Stimulated activated naive CD4-positive, alpha-beta T cell treated with Interleukin-2 at 50 U/mL for 16 hours (primary cell): Measurements from ENCODE around the gene PRPF18.
A peak's percentile ranks its signal among the peaks of the same experiment; 100 is the strongest.
"Not testable (repeated sequence)": the region's sequence is repeated elsewhere in the genome, so short reads cannot be mapped to it uniquely, and the experiment has no call there.

Source experiments
- DNase-seq: peaks from one replicate; lab custom pipeline; 2025; lab: John Stamatoyannopoulos, UW

PRPF18 gene, protein sequence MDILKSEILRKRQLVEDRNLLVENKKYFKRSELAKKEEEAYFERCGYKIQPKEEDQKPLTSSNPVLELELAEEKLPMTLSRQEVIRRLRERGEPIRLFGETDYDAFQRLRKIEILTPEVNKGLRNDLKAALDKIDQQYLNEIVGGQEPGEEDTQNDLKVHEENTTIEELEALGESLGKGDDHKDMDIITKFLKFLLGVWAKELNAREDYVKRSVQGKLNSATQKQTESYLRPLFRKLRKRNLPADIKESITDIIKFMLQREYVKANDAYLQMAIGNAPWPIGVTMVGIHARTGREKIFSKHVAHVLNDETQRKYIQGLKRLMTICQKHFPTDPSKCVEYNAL

DNA sequence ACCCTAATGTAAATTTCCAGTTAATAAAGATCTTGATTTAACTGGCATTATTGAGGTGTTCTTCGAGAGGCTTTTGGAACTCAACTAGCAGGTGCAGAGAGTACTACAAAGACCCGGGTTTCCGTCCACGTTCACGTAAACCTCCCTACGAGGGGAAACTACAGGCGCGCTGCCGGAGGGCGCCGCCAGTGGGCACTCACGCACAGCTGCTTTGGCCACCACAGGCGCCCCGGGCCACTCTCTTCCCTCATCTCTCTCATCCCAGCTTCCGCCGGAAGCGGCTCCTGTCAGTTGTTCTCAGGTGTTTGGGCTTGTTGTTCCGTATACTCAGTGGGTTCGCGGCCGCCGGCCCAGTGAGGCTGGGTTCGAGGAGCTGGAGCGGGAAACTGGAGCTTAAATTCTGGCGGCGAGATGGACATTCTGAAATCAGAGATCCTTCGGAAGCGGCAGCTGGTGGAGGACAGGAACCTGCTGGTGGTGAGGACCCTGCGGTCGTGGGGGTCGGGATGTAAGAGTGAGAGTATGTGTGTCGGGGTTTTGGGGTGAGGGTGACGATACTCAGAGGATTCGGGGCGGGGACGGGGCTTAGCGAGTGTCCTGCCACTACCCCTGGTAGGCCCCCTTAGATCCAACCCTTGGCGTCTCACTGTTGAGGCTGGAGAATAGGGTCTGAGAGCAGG, at the start of gene PRPF18:
Gene PRPF18 (plus strand): TSS at position 290 of the 680 bp plus-strand sequence. CDS start 122 bp downstream, at position 412.
- DNase-seq: peak; percentile 95

DNA sequence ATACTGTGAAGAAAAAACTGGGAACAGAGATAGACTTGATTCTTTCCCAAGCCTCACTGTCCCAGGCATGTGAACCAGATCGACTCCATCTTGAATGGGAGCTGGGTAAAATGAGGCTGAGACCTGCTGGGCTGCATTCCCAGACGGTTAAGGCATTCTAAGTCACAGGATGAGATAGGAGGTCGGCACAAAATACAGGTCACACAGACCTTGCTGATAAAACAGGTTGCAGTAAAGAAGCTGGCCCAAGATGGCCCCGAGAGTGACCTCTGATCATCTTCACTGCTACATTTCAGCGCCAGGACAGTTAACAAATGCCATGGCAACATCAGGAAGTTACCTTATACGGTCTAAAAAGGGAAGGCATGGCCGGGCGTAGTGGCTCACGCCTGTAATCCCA, 48.8 kb upstream of the PRPF18 start:
- DNase-seq: not testable (repeated sequence)

DNA sequence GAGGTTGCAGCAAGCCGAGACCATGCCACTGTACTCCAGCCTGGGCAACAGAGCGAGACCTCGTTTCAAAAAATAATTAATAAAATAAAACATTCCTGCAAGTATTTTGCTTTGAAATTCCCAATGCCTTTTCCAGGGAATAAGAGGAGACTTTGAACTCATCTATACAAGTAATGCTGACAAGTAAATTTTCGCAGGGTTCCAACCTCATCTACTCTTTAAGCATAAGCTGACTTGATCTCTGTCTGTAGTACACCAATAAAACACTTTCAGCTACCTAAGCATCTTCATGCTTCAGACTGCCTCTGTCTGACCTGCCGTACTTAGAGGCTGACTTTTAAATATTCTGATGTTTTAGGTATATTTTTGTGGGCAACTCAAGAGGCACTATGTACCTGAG, 44.2 kb upstream of the PRPF18 start:
- DNase-seq: no peak

DNA sequence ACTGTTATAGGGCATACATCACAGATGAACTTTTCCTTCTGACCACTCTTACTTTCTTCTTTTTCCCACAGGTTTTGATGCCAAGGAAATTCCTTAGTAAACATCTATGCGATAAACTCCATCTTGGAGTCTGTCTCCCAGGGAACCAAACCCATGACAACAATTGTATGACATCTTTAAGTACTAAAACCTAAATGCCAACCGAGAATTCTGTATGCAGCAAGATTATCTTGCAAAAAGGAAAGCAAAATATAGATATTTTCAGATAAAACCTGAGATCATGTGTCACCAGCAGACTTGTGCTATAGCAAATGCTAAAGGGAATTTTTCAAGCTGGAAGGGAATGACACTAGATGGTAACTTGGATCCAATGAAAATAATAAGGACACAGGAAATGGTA, 36.0 kb upstream of the PRPF18 start:
- DNase-seq: no peak

DNA sequence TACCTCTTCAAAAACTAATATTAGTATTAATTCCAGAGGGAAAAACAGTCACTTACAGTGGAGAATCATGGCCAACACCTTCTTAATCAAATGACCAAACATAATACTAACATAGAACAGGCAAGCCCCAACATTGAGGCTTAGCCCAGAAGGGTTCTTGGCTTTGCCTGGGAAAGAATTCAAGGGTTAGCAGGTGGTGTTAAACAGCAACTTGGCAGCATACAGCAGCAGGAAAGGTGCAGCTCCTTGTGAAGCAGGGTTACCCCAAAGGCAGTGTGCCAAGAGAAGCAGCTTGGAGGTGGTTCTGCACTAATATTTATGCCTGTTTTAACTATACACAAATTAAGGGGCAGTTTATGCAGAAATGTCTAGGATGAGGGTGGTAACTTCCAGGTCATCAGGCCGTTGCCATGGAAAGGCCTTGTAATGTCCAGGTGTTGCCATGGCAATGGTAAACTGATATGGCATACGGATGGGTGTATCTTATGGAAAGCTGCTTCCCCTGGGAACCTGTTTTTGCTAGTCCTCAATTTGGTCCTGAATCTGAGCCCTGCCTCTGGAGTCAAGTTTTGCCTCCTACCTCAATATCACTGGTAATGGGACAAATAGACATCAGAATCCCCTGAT, 30.8 kb upstream of the PRPF18 start:
- DNase-seq: no peak

DNA sequence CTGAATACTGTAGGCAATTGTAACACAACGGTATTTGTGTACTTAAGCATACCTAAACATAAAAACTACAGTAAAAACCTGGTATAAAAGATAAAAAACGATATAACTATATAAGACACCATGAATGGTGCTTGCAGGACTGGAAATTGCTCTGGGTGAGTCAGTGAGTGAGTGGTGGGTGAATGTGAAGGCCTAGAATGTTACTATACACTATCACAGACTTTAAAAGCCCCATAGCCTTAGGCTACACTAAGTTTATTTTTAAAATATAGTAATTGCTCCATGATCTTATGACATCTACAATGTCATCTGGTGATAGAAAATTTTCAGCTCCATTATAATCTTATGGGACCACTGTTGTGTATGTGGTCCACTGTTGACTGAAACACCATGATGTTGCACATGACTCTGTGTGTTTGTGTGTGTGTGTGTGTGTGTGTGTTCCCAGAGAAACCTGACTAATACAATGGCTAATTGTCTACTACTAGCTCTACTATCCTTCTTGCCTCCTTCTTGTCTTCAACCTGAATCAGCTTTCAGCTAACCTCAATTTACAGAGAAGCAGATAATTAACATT, 27.6 kb upstream of the PRPF18 start:
- DNase-seq: no peak

DNA sequence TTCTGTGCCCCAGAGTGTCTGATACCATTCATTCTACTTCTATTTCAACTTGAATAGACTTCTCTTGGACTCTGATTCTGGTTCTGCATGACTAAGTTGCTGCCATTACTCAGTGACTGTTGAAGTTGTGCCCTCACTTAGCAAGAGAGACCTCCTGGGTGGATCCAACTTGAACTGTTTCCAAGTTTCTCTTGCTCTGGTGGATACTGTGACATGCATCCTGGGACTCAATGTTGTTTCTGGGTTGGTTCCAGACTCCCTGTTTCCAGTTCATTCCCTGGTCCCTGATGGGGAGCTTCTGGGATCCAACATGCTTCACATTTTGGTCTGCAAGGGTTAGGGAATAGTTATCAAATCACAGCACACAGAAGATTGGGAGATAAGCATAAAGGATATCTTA, 26.2 kb upstream of the PRPF18 start:
- DNase-seq: no peak

DNA sequence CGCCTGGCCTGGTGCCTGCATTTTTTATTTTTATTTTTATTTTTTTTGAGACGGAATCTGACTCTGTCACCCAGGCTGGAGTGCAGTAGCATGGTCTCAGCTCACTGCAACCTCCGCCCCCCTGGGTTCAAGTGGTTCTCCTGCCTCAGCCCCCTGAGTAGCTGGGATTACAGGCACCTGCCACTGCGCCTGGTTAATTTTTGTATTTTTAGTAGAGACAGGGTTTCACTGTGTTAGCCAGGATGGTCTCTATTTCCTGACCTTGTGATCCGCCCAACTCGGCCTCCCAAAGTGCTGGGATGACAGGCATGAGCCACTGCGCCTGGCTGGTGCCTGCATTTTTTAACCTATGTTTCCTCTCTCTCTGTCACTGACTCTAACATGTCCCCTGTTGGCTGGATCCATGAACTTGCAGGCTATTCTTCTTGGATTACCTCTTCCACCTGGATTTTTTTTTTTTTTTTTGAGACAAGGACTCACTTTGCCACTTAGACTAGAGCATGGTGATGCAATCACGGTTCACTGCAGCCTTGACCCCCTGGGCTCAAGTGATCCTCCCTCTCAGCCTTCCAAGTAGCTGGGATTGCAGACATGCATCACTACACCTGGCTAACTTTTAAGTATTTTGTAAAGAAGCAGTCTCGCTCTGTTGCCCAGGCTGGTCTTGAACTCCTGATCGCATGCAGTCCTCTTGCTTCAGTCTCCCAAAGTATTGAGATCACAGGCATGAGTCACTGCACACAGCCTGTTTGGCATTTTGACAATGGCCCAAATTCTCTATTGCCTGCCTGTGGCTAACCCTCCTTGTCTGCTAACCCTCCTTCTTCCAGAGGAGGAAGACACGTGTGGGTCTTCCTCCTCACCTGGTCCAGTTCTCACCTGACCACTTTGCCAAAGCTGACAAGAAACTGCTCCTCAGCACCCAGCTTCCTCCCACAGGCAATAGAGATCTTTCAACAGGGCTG, 23.0 kb upstream of the PRPF18 start:
- DNase-seq: no peak

DNA sequence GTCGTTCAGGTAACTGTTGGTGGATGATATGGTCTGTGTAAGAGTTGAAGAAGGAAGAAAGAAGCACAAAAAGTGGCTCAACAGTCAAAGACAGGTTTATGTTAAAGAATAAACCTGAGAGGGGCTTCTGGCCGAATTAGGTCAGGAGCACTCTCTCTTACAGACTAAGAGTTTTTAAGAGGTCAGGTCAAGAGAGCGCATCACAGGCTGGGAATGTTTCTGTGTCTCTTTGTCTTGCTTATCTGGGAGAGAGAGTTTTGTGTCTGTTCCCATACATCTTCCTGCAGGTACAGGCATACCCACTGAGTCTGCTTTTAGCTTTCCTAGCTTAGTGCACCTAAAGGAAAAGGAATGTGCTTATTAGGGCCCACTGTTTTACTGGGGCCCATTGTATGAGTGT, 22.2 kb upstream of the PRPF18 start:
- DNase-seq: no peak

DNA sequence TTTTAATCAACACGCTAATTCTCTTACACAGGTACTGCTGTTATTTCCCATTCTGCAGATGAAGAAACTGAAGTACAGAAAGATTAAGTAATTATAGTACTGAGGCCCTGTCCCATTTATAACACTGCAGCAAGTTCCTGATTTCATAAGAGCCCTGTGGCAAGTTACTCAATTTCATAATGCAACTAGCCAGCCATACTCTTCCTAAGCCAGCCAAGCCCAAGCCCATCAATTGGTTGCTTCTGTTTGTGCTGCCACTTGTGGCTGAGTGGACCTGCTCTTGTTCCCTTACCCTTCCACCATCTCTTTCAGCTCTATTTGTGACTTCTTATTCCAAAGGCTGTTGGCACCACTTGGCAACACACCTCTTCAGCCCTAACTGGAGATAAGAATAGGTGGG, 19.7 kb upstream of the PRPF18 start:
- DNase-seq: no peak

DNA sequence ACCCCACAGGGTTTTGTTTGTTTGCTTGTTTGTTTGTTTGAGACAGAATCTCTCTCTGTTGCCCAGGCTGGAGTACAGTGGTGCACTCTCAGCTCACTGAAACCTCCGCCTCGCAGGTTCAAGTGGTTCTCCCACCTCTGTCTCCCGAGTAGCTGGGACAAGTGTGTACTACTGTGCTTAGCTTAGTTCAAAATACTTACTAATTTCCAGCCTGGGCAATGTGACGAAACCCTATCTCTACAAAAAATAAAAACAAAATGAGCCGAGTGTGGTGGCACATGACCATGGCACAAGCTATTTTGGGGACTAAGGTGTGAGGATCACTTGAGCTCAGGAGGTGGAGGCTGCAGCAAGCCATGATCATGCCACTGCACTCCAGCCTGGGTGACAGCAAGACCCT, 15.2 kb upstream of the PRPF18 start:
- DNase-seq: no peak

DNA sequence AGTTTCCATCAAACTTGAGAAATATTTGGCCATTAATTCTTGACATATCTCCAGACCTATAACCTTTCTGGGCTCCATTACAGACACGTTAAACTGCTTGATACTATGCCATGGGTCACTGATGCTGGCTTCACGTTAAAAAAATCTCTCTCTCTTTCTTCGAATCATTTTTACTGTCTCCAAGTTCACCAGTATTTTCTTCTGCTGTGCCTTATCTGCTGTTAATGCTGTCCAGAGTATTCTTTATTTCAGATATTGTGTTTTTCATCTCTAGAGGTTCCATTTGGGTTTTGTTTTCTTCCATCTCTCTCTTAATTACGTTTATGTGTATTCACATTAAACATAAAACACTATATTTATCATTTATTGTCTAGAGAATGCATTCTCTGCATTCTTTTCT, 12.8 kb upstream of the PRPF18 start:
- no peak for DNase-seq

DNA sequence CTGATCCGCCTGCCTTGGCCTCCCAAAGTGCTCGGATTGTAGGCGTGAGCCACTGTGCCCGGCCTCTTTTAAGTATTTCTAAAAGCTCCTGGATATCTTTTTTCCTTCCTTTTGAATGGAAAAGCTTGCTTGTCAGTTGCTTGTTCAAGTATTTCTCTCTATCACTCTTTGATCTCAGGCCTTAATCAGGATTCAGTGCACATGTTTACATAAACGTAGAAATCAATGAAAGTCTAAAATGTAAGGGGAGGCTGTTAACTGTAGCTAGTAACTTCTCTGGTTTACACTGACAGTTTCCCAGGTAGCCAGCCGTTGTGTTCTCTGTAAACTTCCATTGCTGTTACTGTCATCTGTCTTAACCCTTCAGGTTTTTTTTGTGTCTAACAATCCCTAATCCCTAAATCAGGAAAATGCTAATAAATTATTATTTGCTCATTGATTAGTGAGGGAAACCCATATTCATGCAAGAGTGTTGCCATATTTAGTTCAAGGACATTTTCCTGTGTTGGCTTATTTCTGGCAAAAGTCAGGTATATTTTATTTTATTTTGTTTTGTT, 1.5 kb upstream of the PRPF18 start:
- no peak for DNase-seq

DNA sequence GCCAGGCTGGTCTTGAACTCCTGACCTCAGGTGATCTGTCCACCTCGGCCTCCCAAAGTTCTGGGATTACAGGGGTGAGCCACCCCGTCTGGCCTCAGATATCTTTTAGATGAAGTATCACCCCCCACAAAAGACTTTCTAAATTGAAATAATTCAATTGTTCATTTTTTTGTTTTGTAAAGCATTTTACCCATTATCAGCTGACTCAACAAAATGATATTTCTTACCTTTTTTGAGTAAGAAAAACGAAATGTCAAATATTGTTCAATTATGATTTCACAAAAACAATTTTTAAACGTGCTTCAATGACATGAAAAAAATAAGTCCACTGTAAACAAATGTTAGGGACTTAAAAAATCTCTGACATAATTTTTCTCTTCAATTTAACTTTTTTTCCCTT, 822 bp upstream of the PRPF18 start:
- DNase-seq: no peak

DNA sequence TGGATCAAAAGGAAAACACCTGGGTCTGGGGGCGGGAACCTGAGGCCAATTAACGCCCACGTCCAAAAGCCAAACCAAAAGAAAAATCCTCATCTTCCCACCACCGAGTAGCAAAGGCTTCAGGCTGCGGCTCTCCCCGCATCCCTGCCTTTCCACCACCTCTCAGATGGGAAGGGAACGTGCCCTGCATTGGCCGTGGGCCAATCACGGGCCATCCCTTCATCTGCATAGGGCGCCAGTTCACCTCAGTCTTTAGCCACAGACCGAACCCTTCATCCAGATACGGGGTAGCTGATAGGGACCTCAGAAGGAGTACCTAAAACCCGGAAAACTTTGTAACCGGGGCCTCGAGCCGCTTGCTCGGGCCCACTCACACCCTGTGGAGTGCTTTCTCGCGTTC, 626 bp downstream of the PRPF18 start:
- DNase-seq: no peak

DNA sequence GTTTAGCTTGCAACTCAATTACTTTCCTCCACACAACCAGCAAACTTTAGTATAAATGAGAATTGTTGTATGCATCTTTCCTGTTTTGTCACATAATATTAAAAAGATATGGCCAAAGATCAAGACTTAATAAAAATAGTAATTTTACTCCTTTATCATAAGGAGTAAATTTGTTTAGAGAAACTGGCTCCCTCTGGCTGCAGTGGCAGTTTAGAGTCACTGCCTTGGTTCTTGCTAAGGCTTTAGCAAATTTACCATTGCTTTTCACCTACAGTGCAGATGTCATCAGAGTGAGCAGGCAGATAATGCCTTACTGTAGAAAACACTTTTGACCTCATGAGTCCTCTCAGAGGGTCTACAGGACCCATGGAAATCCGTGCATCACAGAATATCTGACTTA, 2.6 kb downstream of the PRPF18 start:
- no peak for DNase-seq

DNA sequence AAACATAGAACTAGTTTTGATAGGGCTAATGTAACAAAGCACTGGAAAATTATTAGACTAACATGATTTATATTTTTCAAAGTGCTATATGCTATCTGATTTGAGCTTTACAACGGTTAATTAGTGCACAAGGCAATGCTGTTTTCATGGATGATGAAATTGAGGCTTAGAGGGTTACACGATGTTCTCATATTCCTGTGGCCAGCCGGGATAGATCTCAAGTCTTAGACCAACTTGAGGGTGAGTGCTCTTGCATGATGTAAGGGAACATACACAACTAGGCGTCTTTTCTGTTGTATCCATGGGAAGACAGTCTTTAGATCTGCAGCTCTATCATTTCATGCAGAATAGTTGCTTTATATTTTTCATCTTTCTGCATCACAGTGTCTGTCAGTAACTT, 4.1 kb downstream of the PRPF18 start:
- DNase-seq: no peak

DNA sequence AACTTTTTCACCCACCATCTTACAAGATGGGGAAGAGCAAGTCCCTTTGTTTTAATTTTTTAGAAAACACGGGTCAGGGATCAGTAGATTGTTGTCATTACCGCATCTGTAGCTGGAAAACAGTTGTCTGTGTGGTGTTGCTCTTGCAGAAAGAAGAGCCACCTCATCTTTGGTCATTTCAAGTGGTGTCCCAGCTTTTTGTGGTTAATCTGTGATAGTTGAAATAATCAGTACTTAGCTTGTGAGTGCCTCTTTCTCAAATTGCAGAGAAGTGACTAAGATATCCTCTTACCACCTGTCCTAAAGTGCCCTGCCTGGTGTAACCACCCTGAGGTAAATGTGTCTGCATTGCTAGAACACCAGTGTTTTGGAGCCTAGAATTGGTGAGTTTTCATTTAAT, 5.5 kb downstream of the PRPF18 start:
- DNase-seq: no peak

DNA sequence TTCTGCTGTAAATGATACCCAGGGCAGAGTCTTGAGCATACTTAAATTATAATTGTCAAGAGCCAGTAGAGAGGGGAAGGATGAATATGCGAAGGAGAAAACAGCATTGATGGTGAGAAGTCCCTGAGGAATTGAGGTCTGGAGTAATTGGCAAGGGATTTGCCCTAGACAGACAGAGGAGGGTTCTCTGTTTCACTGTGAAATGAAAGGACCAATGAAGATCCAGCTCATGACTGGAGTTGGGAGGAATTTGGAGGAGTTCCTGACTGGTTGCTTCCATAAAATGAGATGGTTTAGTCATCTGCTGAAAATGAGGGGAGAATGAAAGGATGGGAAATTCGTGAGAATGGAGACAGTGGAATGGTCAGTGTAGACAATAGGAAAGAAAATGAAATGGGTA, 6.8 kb downstream of the PRPF18 start:
- no peak for DNase-seq

DNA sequence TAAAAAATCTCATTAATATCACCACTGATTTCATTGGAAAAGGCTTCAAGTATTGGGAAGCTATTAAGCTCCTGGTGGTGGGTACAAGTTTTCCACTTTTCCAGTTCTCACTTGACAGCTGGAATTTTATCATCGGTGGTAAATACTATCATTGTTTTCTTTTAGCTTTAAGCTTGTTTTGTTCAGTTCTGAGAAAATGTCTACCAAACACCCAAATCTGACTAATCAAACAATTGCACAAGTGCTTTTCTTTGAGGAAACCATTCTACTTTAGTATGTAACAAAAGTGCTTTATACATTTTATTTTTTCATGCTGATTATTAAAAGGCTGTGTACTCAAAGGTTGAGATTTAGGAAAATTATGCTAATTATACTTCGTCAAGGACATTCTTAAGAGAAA, 7.9 kb downstream of the PRPF18 start:
- no peak for DNase-seq

DNA sequence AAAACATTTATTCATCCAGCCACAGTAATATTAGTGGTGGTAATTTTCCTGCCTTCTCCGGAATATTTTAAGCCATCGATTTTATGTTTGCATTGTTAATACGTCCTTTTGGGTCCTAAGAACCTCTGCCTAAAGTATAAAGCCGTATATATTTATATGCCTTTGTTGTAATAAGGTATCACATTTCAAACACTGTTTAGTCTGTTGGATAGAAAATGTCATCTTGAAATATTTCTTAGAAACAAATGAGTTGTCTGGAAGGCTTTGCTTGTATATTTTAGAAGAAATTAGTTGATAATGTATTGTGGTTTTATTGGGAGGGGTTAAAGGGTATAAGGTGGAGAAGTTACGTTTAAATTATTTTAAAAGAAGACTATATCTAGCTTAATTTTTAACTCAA, 11.1 kb downstream of the PRPF18 start:
- DNase-seq: no peak
